ENCODE results near the gene PPIL1. TPM values are rescaled to one million over a fixed set of nuclear protein-coding genes. Genes with fewer than 3 reads are reported as not detected.
A peak's percentile ranks its signal among the peaks of the same experiment; 100 is the strongest.

The PPIL1 gene
- total and polyA plus RNA-seq, 2 of the 4 experiments (the other 2 are of a cell fraction): 28.4 to 58.4 TPM

GRCh38 chr6:36817847-36818246, 56.8 kb downstream of the PPIL1 start:
- H4K20me1 ChIP-seq (ENCODE audit: insufficient read depth, low read length): no peaks in the 10 kb centered on the region
- no peak overlapping the region for H3K14ac ChIP-seq (replicated peaks; ENCODE audit: low read depth, low read length)
- H2BK20ac ChIP-seq (ENCODE audit: low read depth, low read length): no peak overlapping the region
- no peak overlapping the region for H2BK15ac ChIP-seq (ENCODE audit: low read depth, low read length)
- no peak overlapping the region for H2BK5ac ChIP-seq (ENCODE audit: low read depth, low read length, poor library complexity, severe bottlenecking)
- no peak overlapping the region for H3K9ac ChIP-seq (ENCODE audit: low read depth, low read length)
- H3K23ac ChIP-seq (ENCODE audit: low read depth, low read length): no peak overlapping the region
- no peak overlapping the region for H3K27ac ChIP-seq (ENCODE audit: insufficient read depth, low read length)
- H3K9me3 ChIP-seq (ENCODE audit: control insufficient read depth, insufficient read depth, low read length): no peaks in the 10 kb centered on the region
- peaks cover 5% of the 10 kb centered on the region; the same call in 1 of the 2 replicates for H3K9me1 ChIP-seq (ENCODE audit: insufficient read depth, low read length)
- POLR2A ChIA-PET (ENCODE audit: unreplicated experiment): no interaction called here
- no peak overlapping the region for H3K56ac ChIP-seq (ENCODE audit: extremely low read depth, insufficient read depth, low read length)
- TF ChIP-seq RCOR1 (IDR thresholded peaks at IDR 0.05; ENCODE audit: insufficient replicate concordance, low read length) (no peak), USF2 (IDR thresholded peaks at IDR 0.05; ENCODE audit: low read depth, low read length) (no peak), RAD21 (IDR thresholded peaks at IDR 0.05; ENCODE audit: low read length) (no peak), POLR2A (IDR thresholded peaks at IDR 0.05; ENCODE audit: low read depth, low read length) (no peak), MAFK (IDR thresholded peaks at IDR 0.05; ENCODE audit: low read depth, low read length) (no peak), CEBPB (IDR thresholded peaks at IDR 0.05; ENCODE audit: low read depth, low read length) (no peak), RFX5 (IDR thresholded peaks at IDR 0.05; ENCODE audit: low read depth, low read length) (no peak), SMC3 (IDR thresholded peaks at IDR 0.05; ENCODE audit: low read depth, low read length) (no peak), NFE2L2 (IDR thresholded peaks at IDR 0.05; ENCODE audit: low read depth, low read length) (no peak), MAZ (IDR thresholded peaks at IDR 0.05; ENCODE audit: borderline replicate concordance, low read depth, low read length) (no peak), CHD1 (IDR thresholded peaks at IDR 0.05; ENCODE audit: low read depth, low read length) (no peak), BHLHE40 (IDR thresholded peaks at IDR 0.05; ENCODE audit: low read depth, low read length) (no peak), FOS (IDR thresholded peaks at IDR 0.05; ENCODE audit: low read depth, low read length) (no peak)
- TF ChIP-seq, protein P1, sequence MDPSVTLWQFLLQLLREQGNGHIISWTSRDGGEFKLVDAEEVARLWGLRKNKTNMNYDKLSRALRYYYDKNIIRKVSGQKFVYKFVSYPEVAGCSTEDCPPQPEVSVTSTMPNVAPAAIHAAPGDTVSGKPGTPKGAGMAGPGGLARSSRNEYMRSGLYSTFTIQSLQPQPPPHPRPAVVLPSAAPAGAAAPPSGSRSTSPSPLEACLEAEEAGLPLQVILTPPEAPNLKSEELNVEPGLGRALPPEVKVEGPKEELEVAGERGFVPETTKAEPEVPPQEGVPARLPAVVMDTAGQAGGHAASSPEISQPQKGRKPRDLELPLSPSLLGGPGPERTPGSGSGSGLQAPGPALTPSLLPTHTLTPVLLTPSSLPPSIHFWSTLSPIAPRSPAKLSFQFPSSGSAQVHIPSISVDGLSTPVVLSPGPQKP (IDR thresholded peaks at IDR 0.05; ENCODE audit: borderline replicate concordance, low read depth, low read length): no peak
- TF ChIP-seq, protein P2, sequence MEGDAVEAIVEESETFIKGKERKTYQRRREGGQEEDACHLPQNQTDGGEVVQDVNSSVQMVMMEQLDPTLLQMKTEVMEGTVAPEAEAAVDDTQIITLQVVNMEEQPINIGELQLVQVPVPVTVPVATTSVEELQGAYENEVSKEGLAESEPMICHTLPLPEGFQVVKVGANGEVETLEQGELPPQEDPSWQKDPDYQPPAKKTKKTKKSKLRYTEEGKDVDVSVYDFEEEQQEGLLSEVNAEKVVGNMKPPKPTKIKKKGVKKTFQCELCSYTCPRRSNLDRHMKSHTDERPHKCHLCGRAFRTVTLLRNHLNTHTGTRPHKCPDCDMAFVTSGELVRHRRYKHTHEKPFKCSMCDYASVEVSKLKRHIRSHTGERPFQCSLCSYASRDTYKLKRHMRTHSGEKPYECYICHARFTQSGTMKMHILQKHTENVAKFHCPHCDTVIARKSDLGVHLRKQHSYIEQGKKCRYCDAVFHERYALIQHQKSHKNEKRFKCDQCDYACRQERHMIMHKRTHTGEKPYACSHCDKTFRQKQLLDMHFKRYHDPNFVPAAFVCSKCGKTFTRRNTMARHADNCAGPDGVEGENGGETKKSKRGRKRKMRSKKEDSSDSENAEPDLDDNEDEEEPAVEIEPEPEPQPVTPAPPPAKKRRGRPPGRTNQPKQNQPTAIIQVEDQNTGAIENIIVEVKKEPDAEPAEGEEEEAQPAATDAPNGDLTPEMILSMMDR (conservative IDR thresholded peaks at IDR 0.05; ENCODE audit: low read depth, low read length): no peak
- DNase-seq (peak; percentile 6), ATAC-seq (ENCODE audit: low read depth) (no peak)
- no CpG with 5 or more reads among the region's 3 CpGs for whole genome bisulfite sequencing, 2 experiments (ENCODE audit: extremely low coverage in 2 of 2, insufficient read length in 1 of 2)
- H2AK5ac ChIP-seq (ENCODE audit: low read depth, low read length): no peak overlapping the region
- H3K4me2 ChIP-seq (ENCODE audit: low read depth, low read length): no peak overlapping the region
- H4K5ac ChIP-seq (ENCODE audit: low read depth, low read length): no peak overlapping the region
- H3K4me3 ChIP-seq (ENCODE audit: insufficient read depth, low read depth, low read length): no peak overlapping the region
- intact Hi-C loops (cut with micrococcal nuclease): no loop called here
- H3K79me1 ChIP-seq (ENCODE audit: low read depth in 1 of 2, low read length in 2 of 2): no peaks in the 10 kb centered on the region
- dilution Hi-C loops (cut with HindIII; ENCODE audit: low sequenced_read_pairs, unreplicated experiment): no loop called here
- H3K4me1 ChIP-seq (ENCODE audit: control insufficient read depth, insufficient read depth, low read length): peaks cover 5% of the 10 kb centered on the region
- H2AFZ ChIP-seq (replicated peaks; ENCODE audit: low read length, poor library complexity): no peak overlapping the region
- no peak overlapping the region for H2BK120ac ChIP-seq (ENCODE audit: low read depth, low read length)
- no peak overlapping the region for H4K8ac ChIP-seq (ENCODE audit: low read depth in 2 of 2, low read length in 2 of 2)
- peaks cover 12% of the 10 kb centered on the region for H3K27me3 ChIP-seq (ENCODE audit: control insufficient read depth, insufficient read depth, low read length)
- BruUV-seq (replicated peaks): no TSS peak
- CTCF ChIA-PET: no interaction called here
- H3K4ac ChIP-seq (ENCODE audit: low read depth, low read length): no peak overlapping the region
- H3K18ac ChIP-seq (ENCODE audit: low read depth, low read length): no peak overlapping the region
- in situ Hi-C loops (cut with MboI; ENCODE audit: low sequenced_read_pairs): no loop called here
- H4K91ac ChIP-seq (ENCODE audit: insufficient read depth, low read depth, low read length): no peak overlapping the region
- no peaks in the 10 kb centered on the region for H3K36me3 ChIP-seq (ENCODE audit: control insufficient read depth, insufficient read depth, low read length)
- peak overlapping the region; percentile 29 for H2AK9ac ChIP-seq (replicated peaks; ENCODE audit: low read depth, low read length, poor library complexity)

All from IMR-90 (cell line).